HG03196 (cell line): ENCODE results near the gene ALG1.
"Not testable (repeated sequence)": the region's sequence is repeated elsewhere in the genome, so short reads cannot be mapped to it uniquely, and the experiment has no call there.

Source experiments
- ATAC-seq: cut with Tn5 transposase; IDR thresholded peaks from one replicate; pipeline ENCODE4 v1.9.1; 2021; ENCODE audit not compliant: unreplicated experiment

The ALG1 gene

GRCh38 chr16:5097061-5097469, 25.4 kb downstream of the ALG1 start:
- not testable (repeated sequence) for ATAC-seq

GRCh38 chr16:5097470-5098220, 26.0 kb downstream of the ALG1 start, which contains the start of gene EEF2KMT:
Gene EEF2KMT (minus strand): TSS chr16:5097795. CDS start chr16:5097739, 56 bp downstream.
- ATAC-seq = peak; percentile 99

- peak; percentile 58 for ATAC-seq
Measured at GRCh38 chr16:5098221-5099159, 26.8 kb downstream of the ALG1 start.

DNA sequence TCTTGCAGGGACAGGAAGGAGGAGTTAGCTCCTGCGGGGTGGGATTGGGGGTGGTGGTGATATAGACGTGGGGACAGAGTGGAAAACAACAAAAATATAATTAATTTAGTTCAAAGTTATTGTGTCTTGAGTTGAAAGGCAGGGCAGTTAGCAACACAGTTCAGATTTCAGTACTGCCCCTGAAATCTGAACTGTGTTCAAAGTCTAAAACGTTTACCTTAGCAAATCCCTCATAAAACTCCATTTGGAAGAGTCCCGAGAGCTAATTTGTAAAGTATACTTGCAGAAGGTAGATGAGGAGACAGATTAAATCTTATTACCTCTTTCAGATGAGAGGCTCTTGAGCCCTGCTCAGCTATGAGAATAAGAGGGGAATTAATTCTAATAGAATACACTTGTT, 27.5 kb downstream of the ALG1 start:
- ATAC-seq = not testable (repeated sequence)

GRCh38 chr16:5103296-5104032, 31.8 kb downstream of the ALG1 start:
- ATAC-seq = not testable (repeated sequence)

GRCh38 chr16:5105039-5105438, 33.4 kb downstream of the ALG1 start:
- not testable (repeated sequence) for ATAC-seq

DNA sequence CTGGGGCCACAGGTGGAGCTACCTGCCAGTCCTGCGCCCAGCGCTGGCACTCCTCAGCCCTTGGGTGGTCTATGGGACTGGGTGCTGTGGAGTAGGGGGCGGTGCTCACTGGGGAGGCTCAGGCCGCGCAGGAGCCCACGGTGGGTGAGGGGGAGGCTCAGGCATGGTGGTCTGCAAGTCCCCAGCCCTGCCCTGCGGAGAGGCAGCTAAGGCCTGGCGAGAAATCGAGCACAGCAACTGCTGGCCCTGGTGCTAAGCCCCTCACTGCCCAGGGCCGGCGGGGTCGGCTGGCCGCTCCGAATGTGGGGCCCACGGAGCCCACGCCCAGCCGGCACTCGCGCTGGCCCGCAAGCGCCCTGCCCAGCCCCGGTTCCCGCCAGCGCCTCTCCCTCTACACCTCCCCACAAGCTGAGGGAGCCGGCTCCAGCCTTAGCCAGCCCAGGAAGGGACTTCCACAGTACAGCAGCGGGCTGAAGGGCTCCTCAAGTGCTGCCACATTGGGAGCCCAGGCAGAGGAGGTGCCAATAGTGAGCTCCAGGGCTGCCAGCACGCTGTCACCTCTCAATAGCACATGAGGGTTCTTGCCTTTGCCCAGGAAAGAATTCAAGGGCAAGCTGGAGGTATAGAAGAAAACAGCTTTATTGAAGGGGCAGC, 37.0 kb downstream of the ALG1 start:
- ATAC-seq = no peak

DNA sequence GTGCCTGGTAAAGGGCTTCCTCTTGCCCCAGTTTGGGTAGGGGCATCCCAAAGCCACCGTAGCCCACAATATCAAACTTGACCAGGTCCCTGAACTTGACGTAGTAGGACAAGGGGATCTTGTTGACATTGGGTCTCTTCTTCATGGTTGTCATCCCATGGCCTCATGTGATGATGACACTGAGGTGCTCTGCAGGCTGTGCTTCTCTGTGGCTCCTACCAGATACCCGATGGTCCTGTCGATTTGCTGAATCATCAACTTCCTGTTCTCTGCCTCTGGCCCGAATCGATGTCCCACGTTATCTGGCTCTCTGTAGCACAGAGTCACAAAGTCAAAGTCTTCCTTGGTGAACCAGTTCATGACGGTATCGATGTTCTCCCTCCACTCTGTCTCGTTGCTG, 39.3 kb downstream of the ALG1 start:
- not testable (repeated sequence) for ATAC-seq

GRCh38 chr16:5116780-5117295, 45.2 kb downstream of the ALG1 start:
- ATAC-seq = not testable (repeated sequence)

DNA sequence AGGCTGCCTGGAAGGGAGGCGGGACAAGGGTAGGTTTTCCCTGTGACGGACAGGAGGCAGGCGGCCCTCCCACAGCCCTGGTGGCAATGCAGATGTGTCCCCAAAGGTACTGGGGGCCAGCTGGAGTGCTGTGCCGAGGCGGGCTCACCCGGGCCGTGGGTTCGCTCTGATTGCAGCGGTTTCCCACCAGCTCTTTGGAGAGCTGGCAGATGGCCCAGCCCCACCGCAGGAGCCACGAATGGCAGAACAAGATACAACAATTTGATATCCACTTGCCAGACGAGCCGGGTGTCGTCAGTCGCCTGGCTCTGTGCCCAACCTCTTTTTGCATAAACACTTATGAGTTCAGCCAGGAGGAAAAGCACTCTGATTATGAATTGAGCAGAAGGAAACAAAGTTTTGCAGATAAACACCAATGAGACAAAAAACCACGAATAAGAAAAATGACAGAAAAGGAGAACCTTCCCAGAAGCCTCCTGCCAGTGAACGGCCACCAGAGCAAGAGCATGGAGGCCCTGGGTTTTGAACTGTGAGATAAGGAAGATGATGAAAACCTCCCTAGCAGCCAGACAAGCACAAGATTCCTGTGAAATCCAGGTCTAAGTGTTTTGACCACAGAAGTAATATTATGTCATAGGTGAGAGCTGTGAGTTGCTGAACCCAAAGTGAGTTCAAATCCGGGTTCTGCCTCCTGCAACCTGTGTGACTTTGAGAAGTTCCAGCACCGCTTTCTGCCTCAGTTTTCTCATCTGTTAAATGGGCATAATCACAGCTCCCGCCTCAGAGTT, 45.9 kb downstream of the ALG1 start:
- ATAC-seq = not testable (repeated sequence)

- not testable (repeated sequence) for ATAC-seq
Measured at GRCh38 chr16:5131467-5132004, 59.9 kb downstream of the ALG1 start.

DNA sequence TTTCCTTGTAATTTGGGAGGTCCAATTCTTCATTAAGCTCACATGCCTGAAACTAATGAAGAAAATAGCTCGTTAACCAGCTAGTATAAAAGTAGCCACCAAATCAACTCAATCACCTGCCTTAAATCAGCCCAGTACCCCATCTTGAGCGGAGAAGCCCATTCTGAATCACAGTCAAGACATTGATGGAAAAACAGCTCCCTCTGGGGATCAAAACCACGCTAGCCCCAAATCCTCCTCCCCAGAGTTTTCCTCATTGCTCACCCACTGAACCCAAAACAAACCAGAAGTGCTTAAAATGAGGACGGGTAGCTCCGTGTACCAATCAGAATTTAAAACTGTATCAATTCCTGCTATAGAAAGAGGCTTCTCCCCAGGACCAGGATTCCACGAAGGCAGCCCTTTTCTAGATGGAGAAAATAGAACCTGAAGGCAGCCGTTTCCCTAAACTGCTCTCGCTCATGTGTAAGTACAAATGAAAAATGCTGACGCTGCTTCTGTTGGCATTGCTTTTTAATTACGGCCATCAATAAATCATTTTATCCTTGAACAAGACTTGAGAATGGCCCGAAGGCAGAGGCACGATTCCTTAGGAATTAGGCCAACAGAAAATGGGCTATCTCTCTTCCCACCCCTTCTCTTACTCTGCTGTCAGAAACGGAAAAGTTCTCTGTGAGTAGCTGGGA, 61.4 kb downstream of the ALG1 start:
- ATAC-seq = not testable (repeated sequence)

DNA sequence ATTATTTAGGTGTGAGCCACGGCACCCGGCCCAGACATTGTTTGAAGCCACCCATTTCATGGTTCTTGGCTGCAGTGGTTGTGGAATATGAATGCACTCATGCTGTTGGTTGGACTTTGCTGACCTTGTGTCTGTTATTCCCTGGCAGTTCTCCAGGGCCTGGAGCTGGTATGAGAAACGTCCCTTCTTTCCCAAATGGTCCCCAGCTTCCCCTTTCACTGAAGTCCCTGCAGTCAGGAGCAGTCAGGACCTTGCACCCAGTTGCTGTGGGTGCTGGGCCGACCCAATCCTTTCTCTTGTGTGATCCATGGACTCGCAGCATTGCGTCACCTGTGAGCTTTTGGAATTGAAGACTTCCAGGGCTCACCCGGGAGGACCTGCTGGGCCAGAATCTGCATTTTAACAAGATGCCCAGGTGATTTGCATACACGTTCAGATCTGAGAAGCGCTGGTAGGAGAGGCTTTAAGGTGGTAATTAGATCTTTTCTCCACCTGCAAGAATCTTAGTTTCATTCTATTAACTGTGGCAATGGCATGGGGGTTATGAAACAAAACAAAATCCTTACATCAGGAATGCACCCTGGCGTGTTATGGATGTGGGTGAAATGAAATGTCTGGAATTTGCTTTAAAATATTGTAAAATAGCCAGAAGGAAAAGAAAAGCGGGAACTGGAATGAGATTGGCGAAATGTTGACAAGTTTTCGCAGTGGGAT, 63.3 kb downstream of the ALG1 start:
- not testable (repeated sequence) for ATAC-seq
